HG02588 (cell line): Measurements from ENCODE around the gene HOOK2.
"Not testable (repeated sequence)": the region's sequence is repeated elsewhere in the genome, so short reads cannot be mapped to it uniquely, and the experiment has no call there.

Experiments used
- ATAC-seq: cut with Tn5 transposase; IDR thresholded peaks from one replicate; pipeline ENCODE4 v1.9.1; 2021; ENCODE audit warnings: mild to moderate bottlenecking, moderate library complexity; ENCODE audit not compliant: unreplicated experiment

HOOK2 gene

DNA sequence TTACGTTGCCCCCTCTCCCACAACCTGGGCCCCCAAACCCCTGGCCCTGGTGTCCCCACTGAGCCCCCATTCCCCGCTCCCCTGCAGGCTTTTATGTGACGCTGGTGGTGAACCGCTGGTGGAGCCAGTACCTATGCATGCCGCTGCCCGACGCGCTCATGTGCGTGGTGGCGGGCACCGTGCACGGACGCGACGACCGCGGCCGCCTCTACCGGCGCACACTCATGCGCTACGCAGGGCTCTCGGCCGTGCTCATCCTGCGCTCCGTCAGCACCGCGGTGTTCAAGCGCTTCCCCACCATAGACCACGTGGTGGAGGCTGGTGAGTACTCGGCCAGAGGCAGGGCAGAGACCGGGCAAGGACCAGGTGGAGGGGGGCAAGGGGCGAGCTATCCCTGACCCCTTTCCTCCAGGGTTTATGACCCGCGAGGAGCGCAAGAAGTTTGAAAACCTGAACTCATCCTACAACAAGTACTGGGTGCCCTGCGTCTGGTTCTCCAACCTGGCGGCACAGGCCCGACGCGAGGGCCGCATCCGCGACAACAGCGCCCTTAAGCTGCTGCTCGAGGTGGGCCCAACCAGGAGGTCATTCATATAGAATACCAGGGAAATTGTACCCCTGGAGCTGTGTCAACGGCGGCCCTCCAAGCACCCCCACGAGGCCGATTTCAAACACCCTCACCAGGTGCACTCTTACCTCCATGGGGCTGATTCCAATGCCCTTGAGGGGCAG lies 20.7 kb downstream of the HOOK2 start:
- ATAC-seq: no peak

DNA sequence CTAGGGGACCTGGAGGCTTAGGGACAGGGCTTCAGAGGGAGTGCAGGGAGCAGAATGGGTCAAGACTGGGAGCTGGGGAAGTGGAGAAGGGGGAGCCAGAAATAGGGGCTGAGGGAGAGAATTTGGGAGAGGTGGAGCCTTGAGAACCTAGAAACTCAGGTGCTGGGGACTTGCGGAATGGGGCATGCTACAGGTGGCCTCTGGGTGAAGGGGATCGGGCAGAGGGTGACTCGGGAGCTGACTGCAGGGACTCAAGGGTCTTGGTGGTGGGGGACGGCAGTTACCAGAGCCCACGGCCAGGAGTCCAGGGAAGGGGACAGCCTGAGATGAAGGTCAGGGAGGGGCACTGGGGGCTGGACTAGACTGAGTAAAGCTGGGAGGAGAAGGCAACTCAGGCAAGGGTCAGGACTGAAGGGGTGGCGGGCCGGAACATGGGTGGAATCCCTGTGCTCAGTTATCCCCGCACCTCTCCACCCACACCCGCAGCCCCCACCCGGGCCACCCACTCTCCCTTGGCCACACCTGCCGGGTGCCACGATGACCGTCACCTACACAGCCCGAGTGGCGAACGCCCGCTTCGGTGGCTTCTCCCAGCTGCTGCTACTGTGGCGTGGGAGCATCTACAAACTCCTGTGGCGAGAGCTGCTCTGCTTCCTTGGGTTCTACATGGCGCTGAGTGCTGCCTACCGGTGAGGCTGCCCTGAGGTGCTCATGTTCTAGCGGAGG lies 23.1 kb downstream of the HOOK2 start:
- no peak for ATAC-seq

DNA sequence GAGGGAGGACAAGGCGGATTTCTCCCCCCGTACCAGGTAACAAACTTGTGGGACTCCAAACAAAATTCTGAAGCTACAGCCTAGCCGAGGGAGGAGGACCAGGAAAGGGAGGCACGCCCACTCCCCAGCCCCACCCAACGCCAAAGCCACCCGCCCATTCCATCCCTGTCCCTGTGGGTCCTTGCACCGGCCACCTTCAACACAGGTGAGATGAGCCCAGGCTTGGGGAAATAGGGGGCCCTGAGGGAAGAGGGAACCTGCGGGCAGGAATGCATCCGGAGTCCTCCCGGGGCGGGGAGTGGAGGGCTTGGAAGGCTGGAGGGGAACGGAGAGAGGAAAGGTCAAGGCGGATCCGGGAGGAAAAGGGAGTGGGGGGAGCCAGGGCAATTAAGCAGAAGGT lies 23.7 kb downstream of the HOOK2 start, which contains the start of gene BEST2:
Gene BEST2, plus strand, starts transcription at position 157 of the 400 bp plus-strand sequence. CDS start 802 bp downstream, outside the sequence.
- no peak for ATAC-seq

DNA sequence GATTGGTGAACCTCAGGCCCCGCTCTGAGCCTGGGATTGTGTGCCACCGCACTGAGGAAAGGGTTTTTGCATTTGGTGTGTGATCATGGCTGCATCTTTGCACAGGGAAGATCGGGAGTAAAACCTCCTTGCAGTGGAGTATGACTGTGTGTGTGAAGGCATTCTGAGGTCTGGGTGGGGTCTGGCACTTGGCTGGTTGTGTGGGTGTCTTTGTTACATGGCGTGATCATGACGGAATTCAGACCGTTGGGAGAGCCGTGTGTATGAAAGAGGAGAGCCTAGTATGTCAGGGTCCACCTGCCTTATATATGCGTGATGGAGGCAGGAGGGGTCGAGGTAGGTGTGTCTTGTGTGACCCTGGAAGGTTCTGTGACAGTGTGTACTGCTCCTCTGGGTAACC lies 24.5 kb downstream of the HOOK2 start:
- no peak for ATAC-seq

DNA sequence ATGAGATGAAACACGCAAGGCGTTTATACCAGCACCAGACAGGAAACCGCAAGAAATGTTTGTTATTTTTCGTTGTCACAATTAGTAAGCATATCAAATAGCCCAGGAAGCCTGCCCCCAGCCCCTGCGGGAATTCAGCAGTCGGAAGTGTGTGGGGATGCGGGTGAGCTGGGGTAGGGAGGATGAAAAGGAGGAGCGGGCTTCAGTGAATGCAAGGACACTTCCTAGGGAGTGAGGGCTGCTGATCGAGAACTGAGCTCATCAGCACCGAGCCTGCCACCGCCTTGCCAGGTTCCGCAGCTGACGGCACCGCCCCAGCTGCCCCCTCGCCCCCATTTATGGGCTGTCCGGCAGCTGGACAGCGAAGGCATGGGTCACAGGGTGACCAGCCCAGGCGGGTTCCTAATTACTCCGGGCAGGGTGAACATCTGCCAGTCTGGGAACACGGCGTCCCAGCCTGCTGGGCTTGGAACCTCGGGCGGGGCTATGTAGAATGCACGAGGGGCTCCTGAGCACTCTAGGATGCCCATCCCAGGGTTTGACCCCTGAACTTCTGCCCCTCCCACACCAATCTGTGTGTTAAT lies 25.3 kb downstream of the HOOK2 start:
- no peak for ATAC-seq

DNA sequence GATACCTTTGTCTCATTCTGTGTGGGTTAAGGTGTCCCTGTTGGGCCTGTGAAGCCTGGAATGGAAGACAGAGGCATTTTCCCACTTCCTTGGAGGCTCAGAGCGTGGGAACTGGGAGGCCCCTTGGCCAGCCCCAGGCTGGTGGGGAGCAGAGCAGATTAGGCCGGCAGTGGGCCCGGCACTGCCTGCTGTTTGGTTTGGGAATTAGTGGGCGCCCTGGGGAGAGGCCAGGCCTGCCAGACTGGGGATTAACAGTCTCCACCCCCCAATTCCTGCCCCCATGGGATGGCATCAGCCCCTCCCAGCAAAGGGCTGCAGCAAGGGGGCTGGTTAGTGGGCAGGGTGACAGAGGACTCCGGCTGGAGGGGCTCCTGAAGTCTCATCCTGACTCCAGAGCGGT lies 26.9 kb downstream of the HOOK2 start:
- ATAC-seq: no peak

DNA sequence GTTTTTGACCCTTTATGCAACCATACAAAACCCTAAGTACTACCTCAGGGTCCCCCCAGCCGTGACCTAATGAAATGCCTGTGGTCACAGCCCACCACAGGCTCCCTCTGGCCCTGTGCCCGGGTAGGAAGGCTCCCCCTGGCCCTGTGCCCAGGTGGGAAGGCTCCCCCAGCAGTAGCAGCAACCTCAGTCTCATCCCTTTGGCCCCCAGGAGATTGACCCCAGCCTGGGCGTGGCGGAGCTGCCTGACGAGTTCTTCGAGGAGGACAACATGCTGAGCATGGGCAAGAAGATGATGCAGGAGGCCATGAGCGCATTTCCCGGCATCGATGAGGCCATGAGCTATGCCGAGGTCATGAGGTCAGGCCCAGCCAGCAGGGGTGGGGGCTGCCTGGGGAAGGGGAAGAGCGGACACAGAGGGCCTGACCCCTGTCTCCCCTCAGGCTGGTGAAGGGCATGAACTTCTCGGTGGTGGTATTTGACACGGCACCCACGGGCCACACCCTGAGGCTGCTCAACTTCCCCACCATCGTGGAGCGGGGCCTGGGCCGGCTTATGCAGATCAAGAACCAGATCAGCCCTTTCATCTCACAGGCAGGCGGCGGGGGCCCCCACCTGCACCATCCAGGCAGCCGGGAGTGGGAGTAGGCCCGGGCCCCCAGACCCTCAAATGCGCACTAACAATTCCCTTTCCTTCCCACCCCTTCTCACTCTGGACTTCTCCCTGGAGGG lies 30.0 kb downstream of the HOOK2 start:
- ATAC-seq: no peak

DNA sequence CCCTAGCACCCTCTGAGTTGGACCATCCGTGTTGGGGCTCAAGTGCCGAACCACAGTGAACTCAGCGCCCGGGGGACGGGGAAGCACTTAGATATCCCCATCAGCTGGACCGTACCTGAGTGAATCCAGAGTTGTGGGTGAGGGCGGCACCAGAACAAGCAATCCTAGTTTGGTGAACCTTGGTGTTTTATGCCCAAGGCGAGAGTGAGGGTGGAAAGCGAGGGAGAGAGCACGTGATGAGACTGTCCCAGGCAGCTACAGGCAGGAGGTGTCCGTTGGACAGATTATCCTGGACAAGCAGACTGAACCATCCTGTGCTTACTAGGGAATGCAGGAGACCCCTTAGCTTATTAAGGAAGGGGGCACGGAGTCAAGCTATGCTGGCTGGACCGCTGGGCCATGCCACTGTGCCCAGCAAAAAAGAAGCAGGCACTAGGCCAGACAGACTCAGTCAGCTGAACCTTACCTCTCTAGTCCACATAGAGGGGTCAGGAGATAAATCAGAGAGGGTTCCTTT lies 37.5 kb downstream of the HOOK2 start:
- no peak for ATAC-seq

DNA sequence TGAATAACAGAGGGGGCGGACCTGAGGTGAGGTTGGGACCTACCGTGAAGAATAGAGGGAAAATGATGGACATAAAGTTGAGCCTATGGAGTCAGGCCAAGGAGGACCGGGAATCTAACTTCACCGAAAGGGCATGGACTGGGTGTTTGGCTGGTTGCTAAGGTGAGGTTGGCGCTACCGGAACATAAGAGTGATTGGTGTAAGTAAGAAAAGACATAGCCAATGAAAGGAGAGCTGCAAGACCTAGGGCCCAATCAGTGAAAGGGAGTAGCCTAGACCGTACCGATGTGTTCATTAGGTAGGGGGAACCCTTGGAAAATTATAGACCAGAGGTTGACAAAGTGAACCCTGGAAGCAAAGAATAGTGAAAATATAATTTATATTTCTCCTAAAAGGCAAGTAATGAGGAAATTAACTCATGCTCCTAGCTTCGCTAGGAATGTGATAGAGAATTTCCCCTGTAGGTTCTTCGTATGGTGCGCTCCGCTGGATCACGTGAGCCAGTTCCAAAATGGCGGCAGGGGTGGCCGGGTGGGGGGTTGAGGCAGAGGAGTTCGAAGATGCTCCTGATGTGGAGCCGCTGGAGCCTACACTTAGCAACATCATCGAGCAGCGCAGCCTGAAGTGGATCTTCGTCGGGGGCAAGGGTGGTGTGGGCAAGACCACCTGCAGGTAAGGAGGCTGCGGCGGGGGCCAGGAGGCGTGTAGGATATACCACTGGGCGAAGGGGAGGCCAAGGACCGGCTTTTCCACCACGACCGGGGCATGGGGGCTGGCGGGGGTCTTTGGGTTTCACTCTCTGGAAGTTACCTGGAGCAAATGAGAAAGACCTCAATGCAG lies 38.1 kb downstream of the HOOK2 start, which contains the start of gene GET3:
Gene GET3, plus strand, starts transcription at position 503 of the 840 bp plus-strand sequence. Its CDS starts 9 bp downstream, at position 512.
- ATAC-seq: peak; percentile 66

DNA sequence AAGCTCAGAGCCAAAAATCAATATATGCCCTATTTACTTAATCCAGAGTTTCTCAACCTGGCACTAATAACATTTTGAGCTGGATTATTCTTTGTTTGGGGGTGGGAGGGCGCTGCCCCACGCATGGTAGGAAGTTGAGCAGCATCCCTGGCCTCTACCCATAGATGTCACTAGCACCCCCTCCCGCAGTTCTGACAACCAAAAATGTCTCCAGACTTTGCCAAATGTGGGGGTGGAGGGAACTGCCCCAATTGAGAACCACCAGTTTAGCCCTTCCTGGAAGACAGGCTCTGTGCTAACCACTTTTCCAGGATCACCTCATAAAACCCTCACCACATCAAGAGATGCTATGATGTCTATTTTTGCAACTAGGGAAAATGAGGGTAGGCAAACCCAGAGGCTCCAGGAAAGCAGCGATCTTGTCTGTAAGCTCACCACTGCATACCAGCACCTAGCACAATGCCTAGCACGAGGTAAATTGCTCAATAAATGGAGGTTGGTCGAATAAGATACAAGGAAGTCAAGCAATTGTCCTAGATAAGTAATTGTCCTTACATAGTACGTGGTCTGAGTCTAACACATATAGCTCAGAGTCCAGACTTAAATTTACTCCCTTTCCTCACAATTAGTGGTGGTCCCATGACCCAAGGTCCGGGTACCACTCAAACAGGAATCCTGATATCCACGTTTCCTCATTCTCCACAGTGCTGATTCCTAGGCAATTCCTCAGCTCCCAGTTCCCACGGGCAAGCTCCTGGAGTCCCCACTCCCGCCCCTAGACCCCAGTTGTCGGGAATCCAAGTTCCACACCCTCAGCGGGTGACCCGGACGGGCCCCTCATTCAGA lies 41.8 kb downstream of the HOOK2 start:
- ATAC-seq: no peak

DNA sequence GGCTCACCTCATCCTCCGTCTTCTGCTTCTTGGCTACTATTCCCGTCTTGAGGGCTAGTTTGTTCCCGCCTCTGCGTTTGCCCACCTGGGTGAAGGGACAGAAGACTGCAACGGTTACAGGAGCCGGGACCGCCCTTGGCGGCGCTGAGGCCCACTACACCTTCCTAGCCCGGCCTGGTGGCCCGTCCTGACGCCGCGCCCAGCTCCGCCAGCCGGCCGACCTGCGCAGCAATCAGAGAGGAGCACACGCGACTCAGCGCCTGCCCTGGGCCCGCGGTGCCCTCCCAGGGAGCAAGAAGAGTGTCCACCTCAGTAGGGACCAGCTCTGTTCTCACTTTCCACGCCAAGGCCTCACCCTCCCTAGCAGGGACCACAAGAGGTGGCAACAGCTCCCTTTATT lies 44.0 kb downstream of the HOOK2 start:
- ATAC-seq: no peak

DNA sequence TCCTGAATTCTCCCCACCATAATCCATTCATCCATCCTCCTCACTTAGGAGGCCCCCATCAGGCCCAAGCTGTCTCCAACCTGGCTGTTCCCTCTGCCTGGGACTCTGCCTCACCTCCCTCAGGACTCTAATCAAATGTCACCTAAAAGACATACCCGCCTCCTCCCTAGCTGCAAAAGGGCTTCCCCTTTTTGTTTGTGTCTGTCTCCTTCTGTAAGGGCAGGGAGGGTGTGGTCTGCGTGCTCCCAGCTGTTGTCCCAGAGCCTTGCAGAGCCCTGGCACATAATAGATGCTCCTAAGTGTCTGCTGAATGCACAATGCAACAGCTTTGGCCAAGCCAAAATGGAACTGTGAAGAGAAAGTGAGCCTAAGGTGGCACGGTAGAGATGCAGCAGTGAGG lies 45.3 kb downstream of the HOOK2 start:
- no peak for ATAC-seq

DNA sequence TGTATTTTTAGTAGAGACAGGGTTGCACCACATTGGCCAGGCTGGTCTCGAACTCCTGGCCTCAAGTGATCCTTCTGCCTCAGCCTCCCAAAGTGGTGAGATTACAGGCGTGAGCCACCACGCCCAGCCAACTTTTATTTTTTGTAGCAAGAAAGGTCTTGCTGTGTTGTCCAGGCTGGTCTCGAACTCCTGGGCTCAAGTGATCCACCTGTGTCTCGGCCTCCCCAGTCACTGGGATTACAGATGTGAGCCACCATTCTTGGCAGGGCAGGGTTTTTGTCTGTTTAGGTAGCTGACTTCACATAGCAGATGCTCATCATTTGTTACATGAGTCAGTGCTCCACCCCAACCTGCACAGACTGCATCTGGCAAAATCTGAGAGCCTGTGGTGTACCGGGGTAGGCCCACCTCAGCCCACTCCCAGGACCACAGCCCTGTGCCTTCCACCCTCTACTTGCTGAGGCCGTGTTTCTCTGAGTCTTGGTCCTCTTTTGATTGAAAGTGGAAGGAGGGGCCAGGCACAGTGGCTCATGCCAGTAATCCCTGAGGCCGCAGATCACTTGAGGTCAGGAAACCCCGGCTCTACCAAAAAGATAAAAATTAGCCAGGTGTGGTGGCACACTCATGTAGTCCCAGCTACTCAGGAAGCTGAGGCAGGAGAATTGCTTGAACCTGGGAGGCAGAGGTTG lies 47.5 kb downstream of the HOOK2 start:
- ATAC-seq: no peak

DNA sequence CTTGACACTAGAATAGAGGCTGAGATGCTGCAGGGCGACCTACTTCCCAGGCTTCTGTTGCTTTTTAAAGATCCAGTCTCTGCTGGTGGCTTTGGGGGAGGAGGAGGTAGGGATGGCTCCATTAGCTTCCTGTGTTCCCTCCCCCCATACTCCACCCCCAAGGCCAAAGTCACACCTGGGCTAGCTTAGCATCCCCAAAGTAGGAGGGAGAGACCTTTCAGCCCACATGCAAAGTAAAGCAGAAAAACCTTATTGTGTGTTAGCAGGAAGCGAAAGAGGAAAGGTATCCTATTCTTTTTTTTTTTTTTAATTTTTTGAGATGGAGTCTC lies 48.4 kb downstream of the HOOK2 start:
- no peak for ATAC-seq

DNA sequence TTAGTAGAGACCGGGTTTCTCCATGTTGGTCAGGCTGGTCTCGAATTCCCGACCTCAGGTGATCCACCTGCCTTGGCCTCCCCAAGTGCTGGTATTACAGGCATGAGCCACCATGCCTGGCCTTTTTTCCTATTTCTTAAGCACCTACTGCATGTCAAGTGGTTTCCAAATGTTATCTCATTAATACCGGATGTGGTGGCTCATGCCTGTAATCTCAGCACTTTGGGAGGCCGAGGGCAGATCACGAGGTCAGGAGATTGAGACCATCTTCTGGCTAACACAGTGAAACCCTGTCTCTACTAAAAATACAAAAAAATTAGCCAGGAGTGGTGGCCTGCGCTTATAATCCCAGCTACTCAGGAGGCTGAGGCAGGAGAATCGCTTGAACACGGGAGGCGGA lies 49.7 kb downstream of the HOOK2 start:
- not testable (repeated sequence) for ATAC-seq

DNA sequence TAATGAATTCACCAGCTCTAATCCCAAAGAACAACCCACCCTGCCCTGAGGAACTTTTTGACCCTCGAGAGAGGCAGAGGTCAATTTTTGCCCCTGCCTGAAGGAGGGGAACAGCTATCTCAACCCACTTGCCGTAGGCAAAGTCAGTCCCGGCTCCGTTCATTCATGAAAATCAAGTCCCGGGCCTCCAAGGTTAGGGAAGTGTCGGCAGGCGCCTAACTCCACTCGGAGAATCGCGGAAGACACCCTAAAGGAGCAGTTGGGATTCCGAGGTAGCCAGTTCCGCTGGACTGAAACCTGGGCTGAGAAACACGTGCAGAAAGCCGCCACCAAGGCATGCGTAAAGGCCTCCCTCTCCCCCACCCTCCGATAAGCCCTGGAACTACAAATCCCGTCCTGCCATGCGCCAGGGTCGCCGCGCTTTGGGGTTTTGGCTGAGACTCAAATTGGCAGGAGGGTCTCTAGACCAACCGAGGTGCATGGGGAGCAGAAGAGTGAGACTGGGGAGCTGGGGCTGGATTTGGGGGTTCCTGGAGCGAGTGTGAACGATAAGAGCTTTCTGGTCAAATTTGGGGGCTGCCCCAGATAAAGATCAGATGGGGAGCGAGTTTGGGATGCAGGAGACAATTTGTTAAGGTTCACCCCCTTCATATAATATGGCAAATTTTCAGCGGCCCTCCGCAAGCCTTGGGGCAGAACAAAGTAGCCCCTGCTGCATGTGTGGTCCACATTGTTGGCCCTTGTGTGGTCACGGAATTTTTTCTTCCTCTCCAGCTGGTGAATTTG lies 51.5 kb downstream of the HOOK2 start, which contains the start of gene TNPO2:
Gene TNPO2, minus strand, starts transcription at position 292 of the 786 bp plus-strand sequence. CDS start 2,955 bp downstream, outside the sequence.
- ATAC-seq: no peak

DNA sequence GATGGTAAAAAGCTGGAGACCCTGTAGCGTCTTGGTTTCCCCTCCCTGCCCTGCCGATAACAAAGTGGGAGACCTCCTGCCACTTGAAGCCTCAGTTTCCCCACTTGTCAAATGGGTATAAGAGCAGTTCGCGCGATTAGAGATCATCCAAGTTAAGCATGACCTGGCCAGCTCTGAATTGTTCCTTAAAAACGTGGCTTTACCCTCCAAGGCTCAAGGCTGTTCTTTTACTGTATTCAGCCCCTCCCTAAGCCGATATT lies 52.0 kb downstream of the HOOK2 start:
- no peak for ATAC-seq
